Measurements from ENCODE around the gene TUSC2.

GRCh38 chr3:50292159-50293078 is 35.6 kb downstream of the TUSC2 start, which contains the start of gene IFRD2:
- TF ChIP-seq POLR2AphosphoS5 (IDR thresholded peaks at IDR 0.05; ENCODE audit: low read depth, low read length) (peak; percentile 54; the same call in 1 of the 2 replicates), CTCF (IDR thresholded peaks at IDR 0.05) (no peak), TCF7L2 (IDR thresholded peaks at IDR 0.05; ENCODE audit: low read depth, low read length) (no peak), SIN3A (IDR thresholded peaks at IDR 0.05; ENCODE audit: borderline replicate concordance, insufficient read depth, low read depth, low read length) (no peak; the same call in 1 of the 2 replicates)
- TF ChIP-seq, protein P1, sequence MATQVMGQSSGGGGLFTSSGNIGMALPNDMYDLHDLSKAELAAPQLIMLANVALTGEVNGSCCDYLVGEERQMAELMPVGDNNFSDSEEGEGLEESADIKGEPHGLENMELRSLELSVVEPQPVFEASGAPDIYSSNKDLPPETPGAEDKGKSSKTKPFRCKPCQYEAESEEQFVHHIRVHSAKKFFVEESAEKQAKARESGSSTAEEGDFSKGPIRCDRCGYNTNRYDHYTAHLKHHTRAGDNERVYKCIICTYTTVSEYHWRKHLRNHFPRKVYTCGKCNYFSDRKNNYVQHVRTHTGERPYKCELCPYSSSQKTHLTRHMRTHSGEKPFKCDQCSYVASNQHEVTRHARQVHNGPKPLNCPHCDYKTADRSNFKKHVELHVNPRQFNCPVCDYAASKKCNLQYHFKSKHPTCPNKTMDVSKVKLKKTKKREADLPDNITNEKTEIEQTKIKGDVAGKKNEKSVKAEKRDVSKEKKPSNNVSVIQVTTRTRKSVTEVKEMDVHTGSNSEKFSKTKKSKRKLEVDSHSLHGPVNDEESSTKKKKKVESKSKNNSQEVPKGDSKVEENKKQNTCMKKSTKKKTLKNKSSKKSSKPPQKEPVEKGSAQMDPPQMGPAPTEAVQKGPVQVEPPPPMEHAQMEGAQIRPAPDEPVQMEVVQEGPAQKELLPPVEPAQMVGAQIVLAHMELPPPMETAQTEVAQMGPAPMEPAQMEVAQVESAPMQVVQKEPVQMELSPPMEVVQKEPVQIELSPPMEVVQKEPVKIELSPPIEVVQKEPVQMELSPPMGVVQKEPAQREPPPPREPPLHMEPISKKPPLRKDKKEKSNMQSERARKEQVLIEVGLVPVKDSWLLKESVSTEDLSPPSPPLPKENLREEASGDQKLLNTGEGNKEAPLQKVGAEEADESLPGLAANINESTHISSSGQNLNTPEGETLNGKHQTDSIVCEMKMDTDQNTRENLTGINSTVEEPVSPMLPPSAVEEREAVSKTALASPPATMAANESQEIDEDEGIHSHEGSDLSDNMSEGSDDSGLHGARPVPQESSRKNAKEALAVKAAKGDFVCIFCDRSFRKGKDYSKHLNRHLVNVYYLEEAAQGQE (IDR thresholded peaks at IDR 0.05; ENCODE audit: insufficient read depth in 1 of 2, low read depth in 2 of 2, low read length in 1 of 2) = no peak

Data from Panc1 (cell line).